HG03039 (cell line): ENCODE results near the gene MAP3K5.
A peak's percentile ranks its signal among the peaks of the same experiment; 100 is the strongest.
"Not testable (repeated sequence)": the region's sequence is repeated elsewhere in the genome, so short reads cannot be mapped to it uniquely, and the experiment has no call there.

ENCODE experiments used
- ATAC-seq: cut with Tn5 transposase; IDR thresholded peaks from one replicate; pipeline ENCODE4 v1.9.1; 2021; ENCODE audit warnings: mild to moderate bottlenecking, moderate library complexity; ENCODE audit not compliant: unreplicated experiment

Gene MAP3K5

DNA sequence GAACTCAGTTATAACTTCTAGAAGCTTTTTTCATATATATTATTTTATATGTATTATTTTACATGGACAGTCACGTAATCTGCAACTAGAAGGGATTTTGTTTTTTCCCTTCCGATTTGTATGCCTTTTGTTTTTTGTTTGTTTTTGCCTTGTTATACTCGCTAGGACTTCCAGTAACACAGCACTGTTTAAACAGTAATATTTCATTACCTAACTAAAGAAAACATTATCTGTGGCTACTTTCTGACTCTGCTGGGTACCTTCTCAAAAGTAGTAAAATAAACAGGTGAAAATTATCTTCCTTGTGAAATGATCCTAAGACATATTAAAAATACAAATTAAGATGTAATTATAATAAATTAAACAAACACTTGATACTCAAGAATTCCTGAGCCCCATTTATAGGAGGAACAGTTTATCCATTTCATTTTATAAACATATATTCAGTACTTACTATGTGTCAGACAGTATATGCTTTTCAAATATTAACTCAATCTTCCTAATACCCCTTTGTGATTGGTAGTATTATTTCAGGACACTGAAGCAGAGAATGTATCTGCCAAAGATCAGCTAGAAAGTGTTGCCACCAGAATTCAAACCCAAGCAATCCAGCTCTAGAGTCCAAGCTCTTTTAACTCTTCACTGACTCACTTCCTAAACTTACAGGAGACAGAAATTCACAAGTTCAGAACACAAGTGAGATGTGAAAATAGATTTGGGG lies 65.3 kb downstream of the MAP3K5 start:
- no peak for ATAC-seq

DNA sequence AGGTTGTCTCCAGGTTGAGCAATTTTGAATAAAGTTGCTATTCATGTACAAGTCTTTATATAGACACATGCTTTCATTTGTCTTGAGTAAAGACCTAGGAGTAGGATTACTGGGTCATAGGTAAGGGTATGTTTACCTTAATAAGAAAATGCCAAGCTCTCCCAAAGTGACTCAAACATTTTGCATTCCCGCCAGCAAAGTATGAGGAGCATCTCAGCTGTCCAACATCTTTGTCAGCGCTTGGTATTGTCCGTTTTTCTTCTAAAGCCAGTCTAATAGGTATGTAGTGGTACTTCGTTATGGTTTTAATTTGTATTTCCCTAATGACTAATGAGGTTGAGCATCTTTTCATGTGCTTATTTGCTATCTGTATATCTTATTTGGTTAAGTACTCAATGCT lies 67.2 kb downstream of the MAP3K5 start:
- no peak for ATAC-seq

DNA sequence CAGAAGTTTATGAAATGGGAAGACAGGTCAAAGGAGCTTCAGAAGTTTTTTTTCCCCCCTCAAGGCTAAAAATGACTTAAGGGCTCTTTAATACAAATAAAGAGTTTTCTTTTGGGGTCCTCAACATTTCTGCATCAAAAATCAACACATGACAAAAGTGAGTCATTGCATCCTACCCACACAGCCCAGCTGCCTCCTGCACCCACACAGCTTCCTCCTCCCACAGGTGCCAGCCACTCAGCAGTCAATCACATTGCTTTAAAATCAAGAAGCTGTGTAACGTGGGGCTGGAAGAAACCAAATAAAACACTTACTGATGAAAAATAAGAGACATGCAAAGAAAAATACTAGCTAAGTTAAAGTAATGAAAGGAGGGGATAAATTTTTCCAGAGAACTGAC lies 68.5 kb downstream of the MAP3K5 start:
- ATAC-seq = no peak

DNA sequence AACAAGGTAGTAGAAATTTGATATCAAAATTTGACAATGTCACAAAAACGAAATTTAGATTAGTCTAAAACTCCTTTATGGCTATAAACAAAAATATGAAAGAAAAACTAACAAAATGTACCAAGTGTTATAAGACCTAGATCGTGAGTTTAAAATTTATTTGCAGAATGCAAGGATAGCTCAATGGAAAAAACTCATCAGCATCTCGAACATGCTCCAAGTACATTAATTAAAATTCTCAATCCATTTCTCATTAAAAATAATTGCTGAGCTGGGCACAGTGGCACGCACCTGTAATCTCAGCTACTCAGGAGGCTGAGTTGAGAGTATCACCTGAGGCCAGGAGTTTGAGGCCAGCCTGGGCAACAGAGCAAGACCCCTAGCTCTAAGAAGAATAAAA lies 70.8 kb downstream of the MAP3K5 start:
- ATAC-seq = no peak

DNA sequence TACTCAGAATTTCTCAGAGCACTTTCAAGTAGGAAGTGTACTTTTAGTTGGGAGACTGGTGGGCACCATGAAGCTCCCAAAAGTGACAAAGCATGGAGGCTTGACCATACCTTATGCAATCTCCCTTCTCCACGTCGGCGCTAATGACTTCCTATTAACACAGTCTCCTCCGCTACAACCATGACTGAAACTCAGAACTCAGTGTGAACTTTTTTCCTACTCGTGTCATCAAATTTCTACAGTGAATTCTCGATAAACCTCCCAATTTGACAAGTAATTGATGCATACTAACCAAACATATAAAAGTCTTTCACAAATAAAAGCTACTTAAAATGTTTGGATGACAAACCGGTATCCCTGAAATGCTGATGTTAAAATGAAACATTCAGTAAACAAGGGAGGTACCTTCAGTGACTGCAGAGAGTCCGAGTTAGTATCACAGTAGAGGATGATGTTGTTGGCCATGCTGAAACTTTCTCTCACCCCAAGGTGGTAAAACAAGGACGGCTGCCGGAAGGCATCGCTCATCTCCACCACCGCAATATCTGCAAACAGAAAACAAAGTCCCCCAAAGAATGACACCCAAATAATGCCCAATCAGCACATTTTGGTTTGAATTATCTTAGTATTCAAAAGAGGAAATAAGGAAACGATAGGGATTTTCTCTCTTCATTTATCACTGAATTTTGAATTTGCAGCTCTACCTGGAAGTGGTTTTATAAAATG lies 72.1 kb downstream of the MAP3K5 start:
- peak; percentile 34 for ATAC-seq

DNA sequence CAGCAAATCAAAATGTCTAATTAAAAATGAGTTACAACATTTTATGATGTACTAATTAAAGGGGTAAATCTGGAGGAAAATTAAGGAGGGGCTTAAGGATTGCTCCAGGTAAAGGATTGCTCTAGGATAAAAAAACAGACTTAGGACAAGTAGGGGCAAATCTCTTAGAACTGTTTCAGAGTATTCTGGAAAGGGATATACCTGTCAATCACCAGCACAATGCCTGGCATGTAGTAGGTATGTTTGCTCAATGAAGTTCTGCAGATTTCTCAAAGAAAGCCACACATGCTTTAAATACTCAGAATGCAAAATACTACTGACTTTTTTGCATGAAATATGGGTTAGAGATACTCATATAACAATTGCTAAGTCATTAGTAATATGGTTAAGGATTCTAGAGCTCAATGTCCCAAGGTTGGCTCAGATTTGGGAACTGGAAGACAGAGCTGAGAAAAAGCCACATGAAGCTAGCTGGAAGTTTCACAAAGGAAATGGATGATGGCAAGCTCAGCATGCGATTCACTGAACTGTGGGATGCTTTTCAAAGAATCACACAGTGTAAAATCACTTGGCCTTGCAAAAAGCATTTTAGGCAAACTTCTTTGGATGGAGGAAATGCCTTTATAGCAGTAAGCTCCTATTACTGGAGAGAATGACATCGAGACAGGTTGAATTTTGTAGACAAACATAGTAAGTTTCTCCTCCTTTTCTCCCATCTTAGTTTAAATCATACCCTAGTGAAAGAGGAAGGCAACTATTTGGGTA lies 72.8 kb downstream of the MAP3K5 start:
- ATAC-seq = peak; percentile 38

DNA sequence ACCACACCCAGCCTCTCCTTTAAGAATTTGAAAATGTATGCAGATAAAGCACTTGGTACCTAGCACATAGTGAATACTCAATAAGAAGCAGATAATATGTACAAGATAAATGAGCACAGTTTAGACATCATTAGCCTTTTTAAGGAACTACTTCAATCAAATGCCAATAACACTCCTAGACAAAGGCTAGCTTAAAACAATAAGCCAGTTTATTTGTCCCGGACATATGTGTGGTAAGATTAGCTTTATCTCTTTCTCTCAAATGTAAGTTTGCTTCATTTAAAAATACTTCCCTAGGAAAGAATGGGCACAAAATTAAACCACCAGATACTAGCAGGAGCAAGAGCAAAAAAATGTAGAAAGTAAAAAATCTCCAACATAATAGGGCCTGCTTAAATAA lies 73.8 kb downstream of the MAP3K5 start:
- ATAC-seq = no peak

DNA sequence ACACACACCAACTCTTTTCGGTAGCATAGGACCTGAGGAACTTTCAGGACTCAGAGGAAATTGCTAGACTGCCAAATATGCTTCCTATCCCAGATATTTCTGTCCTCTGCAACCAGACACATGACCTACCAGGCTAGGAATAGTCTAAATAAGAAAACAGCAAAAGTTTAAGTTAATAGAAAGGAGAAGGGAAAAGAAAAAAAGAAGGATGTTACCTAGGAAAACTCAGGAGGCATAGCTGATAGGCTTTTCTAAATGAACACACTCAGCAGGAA lies 74.6 kb downstream of the MAP3K5 start:
- no peak for ATAC-seq

DNA sequence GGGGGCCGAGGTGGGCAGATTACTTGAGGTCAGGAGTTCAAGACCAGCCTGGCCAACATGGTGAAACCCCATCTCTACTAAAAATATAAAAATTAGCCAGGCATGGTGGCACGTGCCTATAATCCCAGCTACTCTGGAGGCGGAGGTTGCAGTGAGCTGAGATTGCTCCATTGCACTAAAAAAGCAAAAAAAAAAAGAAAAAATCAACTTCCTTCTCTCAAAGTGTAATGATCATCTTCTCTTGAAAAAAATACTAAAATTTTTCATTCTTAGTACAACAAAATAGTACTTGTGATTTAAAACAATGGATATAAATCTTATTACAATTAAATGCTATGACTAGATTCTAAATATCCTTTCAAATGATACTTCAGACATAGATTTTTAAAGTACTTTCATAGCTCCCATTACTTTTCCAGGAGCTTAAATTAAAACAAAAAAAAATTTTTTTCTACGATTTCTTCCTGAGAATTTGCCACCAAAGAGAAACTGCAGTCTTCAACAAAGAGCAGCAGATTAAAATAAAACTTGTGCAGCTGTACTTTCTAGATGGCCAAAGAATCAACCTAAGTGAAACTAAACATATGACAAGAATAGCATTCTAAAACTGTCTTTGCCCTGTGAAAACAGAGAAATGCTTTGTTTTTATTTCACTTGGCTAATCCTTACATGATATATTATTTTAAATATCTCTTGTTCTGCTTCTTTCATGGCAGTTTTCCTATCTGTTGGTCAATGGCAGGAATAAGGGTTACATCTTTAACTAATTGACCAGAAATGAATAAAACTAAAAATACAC lies 75.2 kb downstream of the MAP3K5 start:
- peak; percentile 31 for ATAC-seq

DNA sequence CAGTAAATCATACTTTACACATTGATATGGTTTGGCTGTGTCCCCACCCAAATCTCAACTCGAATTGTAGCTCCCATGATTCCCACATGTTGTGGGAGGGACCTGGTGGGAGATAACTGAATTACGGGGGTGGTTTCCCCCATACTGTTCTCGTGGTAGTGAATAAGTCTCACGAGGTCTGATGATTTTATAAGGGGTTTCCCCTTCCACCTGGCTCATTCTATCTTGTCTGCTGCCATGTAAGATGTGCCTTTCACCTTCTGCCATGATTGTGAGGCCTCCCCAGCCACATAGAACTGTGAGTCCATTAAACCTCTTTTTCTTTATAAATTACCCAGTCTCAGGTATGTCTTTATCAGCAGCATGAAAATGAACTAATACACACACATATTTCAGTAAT lies 79.6 kb downstream of the MAP3K5 start:
- not testable (repeated sequence) for ATAC-seq

DNA sequence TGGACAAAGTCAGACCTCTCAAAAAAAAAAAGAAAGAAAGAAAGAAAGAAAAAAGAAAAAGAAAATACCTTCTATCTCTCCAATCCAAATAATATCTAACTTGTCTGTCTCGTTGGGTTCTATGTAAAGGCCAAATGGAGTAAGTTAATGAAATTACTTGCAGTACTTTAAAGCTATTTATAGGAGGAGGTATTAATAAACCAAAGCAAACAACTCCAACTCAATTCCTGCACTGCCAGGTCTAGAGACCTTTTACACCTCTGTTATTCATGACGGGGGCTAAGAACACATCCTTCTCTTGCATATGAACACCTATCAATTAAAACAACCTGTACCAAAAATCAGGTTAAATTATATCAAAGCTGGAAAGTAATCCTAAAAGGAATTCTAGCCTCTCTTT lies 80.6 kb downstream of the MAP3K5 start:
- no peak for ATAC-seq

DNA sequence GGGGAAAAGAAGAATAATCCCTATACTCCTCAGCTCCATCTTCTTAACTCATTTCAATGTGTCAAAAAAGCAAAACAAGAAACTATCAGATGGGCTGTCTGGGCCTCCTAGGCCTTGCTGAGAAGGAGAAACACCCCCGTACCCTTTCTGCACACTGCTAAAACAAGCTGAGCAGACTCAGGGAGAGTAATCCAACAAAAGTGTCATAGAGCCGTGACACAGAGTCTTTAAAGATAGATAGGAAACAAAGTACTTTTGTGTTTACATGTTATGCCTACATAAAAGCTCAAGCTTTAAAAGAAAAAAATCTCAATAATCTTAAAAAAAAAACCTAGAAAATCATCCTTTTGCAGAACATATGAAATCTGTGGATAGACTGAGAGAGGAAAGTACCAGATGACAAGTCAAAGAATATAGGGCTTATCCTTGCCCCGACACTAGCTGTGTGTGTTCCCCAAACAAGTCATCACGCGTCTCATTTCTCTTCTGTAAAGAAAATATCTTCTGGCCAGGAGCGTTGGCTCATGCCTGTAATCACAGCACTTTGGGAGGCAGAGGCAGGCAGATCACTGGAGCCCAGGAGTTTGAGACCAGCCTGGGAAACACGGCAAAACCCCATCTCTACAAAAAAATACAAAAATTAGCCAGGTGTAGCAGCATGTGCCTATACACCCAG lies 81.3 kb downstream of the MAP3K5 start:
- ATAC-seq = no peak

DNA sequence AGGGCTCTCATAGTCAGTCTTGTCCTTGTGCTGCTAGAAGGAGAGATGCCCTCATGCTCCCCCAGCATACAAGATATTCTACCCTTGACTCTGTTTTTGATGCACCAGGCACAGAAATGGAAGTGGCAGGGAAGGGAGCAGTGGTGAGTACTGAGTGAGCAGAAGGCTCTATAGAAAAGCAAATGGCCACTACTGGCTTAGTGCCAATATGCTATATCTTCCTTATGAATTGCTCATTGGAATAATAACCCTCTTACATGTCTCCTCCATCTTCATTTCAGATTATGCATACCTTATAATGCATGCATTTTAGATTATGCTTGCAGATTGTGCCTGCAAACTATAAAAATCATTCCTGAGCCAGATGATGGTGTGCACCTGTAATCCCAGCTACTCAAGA lies 82.8 kb downstream of the MAP3K5 start:
- ATAC-seq = no peak

DNA sequence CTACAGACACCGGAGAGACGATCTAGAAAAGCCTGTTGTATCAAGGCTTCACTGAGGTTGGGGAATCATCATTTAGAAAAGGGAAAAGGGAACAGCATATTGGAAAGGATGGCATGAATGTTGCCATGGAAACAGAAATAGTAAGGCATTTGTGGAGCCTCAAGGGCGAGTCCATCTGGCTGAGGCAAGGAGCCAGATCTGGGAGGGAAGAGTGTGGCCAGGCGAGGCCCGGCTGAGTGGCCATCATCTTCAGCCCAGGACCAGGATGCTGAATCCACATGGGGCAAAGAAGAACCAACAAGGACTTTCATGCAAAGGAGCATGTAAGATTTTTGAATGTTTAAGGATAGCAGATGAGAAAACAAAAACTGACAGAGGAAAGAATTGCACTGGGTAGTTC lies 85.8 kb downstream of the MAP3K5 start:
- ATAC-seq = no peak

DNA sequence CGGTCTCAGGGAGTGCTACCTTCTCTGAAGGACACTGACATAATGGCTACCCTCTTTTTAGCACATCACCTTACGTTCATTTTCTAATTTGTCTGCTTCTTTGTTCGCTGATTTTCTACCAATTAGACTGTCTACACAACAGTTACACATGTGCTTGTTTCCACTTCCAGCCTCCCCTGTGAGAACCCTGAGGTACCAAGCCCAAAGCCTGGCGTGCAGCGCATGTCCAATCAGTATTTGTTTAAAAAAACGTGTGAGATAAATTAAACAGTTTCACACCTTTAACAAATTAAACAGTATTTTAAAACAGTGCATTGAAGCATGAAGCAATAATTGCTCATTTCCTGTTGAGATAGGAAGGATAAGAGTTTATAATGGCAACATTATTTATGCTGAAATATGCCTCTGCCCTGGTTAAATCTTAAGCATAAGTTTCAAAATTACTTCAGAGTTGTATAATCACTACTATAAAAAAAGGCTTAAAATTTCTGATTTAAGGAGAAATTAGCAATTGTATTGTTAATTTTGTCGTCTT lies 88.9 kb downstream of the MAP3K5 start:
- ATAC-seq = no peak

DNA sequence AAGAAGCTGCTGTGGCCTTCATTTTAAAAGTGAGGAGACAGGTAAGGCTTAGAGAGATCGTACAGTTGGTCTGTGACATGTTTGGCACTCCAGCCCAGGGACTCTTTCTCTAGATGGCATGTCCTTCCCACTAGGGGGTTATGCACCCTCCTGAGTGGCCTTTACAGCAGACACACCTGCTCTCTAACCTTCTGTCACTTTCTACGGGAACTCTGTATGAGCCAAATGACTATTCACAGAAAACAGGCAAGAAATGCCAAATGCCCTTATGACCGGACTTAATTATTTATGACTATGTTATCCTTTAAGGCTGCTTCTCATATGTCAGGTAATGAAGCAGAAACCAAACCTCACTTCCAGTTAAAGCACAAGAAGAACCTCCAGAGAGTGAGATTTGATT lies 91.2 kb downstream of the MAP3K5 start:
- no peak for ATAC-seq

DNA sequence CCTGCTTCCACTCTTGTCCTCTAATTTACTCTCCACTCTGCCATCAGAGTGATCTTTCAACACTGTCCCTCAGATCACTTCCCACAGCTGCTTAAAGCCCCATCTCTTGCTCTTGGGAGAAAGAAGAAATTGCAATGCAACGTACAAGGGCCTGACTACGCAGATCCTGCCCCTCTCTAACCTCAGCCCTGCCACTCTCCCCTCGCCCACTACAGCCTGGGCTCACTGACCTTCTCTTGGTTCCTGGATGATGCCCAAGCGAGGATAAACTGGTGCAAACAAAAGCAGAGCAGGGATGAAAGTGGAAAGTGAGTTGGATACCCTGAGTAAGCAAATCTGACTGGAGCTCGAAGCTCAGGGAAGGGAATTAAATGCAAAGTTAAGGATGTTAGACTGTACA lies 92.9 kb downstream of the MAP3K5 start:
- no peak for ATAC-seq

DNA sequence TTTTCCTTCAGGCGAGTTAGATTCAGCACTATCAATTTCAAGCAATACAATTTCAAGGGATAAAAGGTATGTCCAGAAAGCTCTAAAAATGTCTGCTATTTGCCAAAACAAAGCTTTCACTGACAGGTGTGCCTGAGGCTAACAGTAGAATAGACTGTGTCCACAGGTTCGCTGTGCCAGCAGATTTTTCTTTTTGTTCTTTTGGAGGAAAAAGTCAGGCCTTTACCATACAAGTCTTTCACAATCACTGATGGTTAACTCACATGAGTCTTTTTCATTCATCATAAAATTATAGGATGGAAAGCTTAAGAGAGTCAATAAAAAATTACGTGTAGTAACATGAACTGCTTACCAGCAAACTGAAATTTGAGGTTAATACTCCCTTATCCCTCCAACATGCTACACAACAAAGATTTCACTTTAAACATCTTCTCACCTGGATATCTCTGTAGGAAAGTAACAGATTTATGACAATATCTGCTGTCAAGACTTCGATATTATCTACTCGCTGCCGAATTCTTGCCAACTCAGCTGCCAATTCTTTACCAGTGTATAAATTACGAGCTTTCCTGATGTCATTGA lies 95.4 kb downstream of the MAP3K5 start:
- ATAC-seq = no peak

DNA sequence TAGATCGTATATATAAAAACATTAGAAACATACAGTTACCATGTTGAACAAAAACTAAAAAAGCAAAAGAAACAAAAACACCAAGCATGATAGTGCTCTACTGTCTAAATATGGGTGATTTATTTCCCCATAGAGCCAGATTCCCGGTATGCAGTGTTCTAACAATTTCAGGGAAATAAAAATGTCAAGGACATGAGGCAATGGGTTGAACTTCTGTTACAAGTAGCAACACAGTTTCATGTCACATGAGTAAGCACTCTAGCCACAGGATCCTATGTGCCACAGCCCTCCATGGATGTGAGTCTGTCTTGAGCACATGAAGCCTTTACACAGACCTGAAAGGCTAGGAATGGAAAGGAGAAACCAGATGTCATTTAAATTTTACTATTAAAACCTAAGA lies 96.0 kb downstream of the MAP3K5 start:
- no peak for ATAC-seq

DNA sequence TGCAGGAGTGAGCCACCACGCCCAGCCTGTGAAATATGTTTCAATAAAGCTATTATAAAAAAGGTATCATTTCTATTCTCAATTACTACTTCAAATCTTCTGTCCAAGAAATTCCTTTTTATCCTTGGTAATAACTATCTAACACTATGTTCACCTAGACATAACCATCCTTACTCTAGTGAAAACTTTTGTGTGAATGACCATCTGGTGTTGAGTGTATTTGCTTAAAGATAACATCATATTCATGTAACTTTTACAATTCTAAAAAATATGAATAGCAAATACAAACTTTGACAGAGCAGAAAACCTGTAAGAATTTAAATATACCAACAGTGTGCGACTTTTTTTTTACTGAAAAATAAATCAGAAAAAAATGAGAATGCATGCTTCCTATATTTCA lies 96.9 kb downstream of the MAP3K5 start:
- ATAC-seq = no peak
